NCI-H2107 (cell line): ENCODE data around the gene STIMATE.

Experiments used
- DNase-seq: peaks from one replicate; lab custom pipeline; 2025; lab: John Stamatoyannopoulos, UW

STIMATE gene

GRCh38 chr3:52897130-52898122 is at the start of gene STIMATE:
Gene STIMATE, minus strand, starts transcription at chr3:52897548. Its CDS starts 98 bp downstream, at chr3:52897450.
- DNase-seq, result peak; percentile 74

DNA sequence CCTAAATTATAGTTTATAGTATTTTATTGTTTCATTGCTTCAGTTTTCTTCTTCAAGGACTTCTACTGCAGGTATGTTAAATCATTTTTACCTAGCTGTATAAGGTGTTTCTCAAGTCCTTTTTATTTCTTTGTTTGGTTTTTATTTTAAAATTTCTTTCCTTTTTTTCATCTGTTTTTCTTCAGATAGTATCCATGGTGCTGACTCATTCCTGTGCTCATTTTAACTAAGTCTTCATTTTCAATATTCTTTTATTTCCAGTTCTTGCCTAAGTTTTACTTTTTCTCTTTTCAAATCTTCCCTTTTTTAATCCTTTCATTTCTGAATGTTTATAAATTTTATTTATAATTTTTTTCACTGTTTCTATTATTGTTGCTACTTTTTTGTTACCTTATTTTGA is 42.3 kb upstream of the STIMATE start:
- no peak for DNase-seq

GRCh38 chr3:52934630-52935530 is 37.5 kb upstream of the STIMATE start:
- DNase-seq, result peak; percentile 3

DNA sequence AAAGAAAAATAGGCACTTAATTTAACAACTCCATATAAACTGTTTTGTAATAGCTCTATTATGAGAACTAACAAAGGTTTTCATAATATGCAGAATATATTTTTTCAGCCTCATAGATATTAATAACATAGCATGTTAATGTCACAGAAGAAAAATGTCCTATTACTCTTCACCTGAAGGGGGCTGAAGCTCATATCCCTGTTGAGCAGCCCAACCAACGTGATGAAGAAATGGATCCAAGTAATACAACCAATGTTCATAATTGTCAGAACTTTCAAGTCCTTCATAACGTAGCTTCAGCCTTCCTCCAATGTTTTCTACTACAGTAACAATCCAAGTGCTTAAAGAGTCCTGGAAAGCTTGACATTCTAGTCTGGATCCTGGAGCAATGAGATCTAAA is 34.5 kb upstream of the STIMATE start:
- no peak for DNase-seq

DNA sequence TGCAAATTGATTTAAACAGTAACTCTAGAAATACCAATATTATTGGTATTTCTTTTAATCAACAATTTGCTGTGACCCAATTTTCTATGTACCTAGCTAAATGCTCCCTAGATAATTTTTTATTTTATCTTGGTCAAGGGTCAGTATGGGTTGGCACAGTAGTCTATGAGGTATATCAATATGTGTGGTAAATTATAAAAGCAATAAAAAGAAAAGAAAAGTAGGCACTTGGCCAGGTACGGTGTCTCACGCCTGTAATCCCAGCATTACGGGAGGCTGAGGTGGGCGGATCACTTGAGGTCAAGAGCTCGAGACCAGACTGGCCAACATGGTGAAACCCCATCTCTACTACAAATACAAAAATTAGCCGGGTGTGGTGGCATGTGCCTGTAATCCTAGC is 34.0 kb upstream of the STIMATE start:
- DNase-seq, result no peak

DNA sequence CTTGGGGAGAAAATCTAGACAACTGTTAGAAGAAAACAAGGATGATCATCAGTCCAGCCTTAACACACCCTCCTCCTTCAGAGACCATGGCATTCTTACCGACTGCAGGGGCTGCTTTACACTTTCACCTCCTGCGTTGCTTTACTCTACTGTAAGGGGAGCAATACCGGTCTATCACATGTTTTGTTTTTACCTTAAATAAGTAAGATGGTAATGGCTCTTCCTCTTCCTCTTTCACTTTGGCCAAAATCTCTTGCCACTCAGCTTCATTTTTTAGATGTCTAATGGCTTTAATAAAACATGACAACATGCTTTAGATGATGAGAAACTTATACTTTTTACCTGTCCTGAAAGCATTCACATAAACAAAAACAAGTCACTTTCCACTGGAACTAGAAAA is 33.4 kb upstream of the STIMATE start:
- DNase-seq, result no peak

GRCh38 chr3:52926554-52926953 is 29.2 kb upstream of the STIMATE start:
- DNase-seq, result no peak

DNA sequence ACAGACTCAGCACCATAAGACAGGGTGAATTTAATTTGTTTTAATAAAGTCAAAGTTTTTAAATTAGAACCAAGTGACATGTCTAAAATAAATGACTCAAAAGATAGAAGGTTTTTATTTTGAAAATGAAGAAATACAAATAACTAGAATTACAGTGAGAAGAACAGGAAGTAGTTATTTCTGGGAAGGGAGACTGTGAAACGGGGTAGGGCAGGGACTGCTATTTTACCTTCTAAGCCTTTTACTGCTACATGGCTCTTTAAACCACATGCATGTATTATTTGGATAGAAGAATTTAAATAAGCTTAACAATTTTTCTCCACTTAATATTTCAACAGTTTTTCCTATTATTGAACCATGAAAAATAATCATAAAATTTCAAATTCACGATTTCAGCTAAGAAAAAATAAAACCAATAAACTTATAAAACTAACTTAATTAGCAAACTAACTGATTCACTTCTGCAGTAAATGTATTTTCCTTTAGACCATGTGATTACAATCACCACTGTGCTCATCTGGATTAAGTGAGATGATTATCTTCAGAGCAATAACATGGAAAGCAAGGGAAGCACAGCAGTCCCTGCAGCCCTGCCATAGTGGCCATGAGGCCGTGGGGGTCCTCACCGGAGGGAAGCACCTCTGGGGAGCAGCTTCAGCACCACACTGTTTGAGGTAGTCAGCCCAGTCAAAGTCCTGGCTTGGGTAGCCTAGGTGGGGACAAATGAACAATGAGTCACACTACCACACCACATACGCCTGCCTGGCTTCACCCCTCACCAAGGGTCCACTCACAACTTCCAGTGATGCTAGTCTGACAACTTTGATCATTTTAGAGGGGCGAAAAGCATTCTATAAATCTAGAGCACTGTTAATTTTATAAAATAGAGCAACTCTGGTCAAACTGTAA is 28.3 kb upstream of the STIMATE start:
- DNase-seq, result no peak

- DNase-seq, result no peak
These were observed 26.6 kb upstream of the STIMATE start for GRCh38 chr3:52923963-52924362.

GRCh38 chr3:52920841-52921240 is 23.5 kb upstream of the STIMATE start:
- no peak for DNase-seq

DNA sequence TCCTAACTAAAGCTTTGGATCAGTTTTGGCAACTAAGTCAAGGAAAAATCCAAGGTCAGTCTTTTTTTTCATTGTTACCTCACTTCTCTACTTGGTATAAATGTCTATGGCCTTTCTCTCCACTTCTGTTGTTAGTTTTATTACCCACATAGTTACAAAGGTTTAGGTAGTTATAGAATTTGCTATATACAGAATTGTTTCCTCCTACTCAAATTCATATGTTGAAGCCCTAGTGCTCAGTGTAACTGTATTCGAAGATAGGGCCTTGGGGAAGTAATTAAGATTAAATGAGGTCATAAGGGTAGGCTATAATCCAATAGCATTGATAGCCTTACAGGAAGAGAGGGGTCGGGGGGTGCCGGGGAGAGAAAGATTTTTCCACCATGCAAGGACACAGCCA is 19.7 kb upstream of the STIMATE start:
- DNase-seq, result no peak

DNA sequence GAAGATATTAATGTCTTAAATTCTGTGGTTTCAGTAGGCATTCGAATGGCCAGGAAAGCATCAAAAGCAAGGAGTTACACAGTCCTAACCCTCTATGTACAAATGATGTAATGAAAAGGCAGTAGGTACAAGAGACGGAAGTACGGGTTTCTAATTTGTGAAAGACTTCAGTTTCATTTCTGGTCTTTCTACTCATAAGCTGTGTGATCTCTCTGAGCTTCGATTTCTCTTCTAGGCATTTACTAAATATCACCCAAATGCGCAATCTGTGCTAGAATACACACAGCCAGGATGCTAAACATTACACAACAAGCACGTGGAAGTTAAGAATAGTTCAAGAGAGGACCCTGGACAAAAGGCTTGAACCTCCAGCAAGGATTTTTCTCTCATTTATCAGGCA is 17.9 kb upstream of the STIMATE start:
- DNase-seq, result no peak

- no peak for DNase-seq
These were observed 15.8 kb upstream of the STIMATE start for GRCh38 chr3:52912885-52913731.

- DNase-seq, result no peak
These were observed 13.5 kb upstream of the STIMATE start for GRCh38 chr3:52910823-52911222.

DNA sequence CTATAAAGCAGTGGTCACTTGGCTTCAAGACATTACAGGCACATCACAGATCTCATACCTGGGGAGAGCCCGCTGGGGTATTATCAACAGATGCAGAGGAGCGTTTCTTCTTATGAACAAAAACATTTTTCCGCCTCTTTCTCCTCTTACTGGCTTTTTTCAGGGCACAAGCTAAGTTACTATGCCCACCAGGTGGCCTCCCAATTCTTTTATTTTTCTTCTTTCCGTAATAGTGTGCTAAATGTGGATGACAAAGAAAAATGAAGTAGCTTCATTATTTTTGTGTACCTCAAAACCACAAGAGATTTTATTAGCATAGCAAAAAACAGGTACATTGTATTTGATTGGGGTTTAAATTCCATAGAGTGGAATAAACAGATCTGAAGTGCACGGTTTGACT is 10.1 kb upstream of the STIMATE start:
- DNase-seq, result no peak

GRCh38 chr3:52904552-52904951 is 7.2 kb upstream of the STIMATE start:
- DNase-seq, result no peak

GRCh38 chr3:52904000-52904399 is 6.7 kb upstream of the STIMATE start:
- DNase-seq, result no peak

DNA sequence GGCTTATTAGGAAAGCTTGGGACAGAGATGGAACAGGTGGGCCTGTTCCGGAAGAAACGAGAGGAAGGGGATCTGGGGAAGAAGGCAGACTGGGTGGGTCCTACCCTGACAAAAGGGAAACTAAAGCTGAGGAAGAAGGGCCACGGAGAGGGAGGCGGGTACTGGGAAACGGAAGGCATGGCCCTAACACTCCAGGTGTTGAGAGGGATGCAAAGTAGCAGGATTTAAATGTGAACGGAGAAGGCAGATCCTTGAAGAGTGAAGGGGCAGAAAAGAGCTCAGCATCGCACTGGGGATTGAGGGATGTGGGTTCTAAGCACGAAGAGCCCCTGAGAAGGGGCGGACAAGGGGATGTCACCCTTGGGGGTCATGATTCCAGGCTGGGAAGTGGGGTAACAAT is 735 bp downstream of the STIMATE start:
- DNase-seq, result no peak

DNA sequence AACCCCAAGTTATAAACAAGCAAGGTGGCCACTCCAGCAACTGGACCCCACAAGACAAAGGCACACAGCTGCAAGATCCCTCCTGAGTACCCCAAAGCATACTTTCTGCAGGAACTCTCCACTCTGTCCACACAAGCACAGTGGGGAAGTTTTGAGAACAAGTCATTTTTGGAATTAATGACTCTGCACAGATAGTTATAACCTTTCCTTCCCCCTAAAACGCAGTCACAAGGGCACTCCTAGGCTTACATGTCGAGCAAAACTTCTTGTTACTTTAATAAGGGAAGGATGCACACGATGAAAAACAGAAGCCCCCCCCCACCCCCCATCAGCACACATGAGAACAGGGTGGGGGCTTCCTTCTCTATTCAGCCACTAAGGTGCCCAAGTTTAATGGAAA is 1.2 kb downstream of the STIMATE start:
- no peak for DNase-seq

- no peak for DNase-seq
These were observed 1.9 kb downstream of the STIMATE start for GRCh38 chr3:52895418-52895817.

DNA sequence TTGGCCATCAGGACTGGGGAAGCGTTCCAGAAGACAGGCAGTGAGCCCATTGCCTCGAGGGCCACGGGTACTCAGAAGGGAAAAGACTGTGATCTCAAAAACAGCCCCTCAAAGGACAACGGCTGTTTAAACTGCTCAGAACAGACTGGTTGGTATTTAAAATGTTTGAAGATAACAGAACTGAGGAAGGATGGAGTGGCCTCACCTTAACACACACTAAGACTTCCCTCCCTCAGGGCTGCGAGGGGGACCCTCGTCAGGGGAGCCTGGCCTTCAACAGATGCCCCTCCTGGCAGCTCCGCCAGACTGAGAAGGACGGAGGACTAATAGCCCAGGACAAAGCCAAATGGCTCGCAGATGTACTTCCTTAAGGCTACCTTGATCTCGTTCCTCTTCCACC is 2.6 kb downstream of the STIMATE start:
- DNase-seq, result no peak
